GM12891 (cell line): Measurements from ENCODE around the gene CRIM1.

Experiments
- DNase-seq: peaks from one replicate; pipeline ENCODE4 v3.0.0; 2011; ENCODE audit warnings: low spot score; ENCODE audit not compliant: insufficient read length
- FAIRE-seq: peaks from 2 replicates; lab custom pipeline; 2011; peaks lifted over from hg19 to GRCh38; lab: Jason Lieb, UNC
- PAX5 ChIP-seq: IDR thresholded peaks from 2 replicates; pipeline ENCODE4 v1.6.1; 2011; ENCODE audit warnings: low read length, moderate library complexity, mild to moderate bottlenecking; ENCODE audit not compliant: insufficient read depth, severe bottlenecking
- POLR2A ChIP-seq: IDR thresholded peaks from 2 replicates; pipeline ENCODE4 v1.6.1; 2011; ENCODE audit warnings: low read depth, low read length, control low read depth
- POLR2AphosphoS5 ChIP-seq: IDR thresholded peaks from 2 replicates; pipeline ENCODE4 v1.6.1; 2011; ENCODE audit warnings: low read depth, low read length, control low read depth
- POU2F2 ChIP-seq: IDR thresholded peaks from 2 replicates; pipeline ENCODE4 v1.6.1; 2011; ENCODE audit warnings: low read depth, mild to moderate bottlenecking, control low read depth, low read length, moderate library complexity
- SPI1 ChIP-seq: IDR thresholded peaks from 2 replicates; pipeline ENCODE4 v1.6.1; 2011; ENCODE audit warnings: low read depth, low read length, control low read depth
- TAF1 ChIP-seq: IDR thresholded peaks from 2 replicates; pipeline ENCODE4 v1.6.1; 2011; ENCODE audit warnings: low read depth, low read length, control low read depth

The CRIM1 gene

DNA sequence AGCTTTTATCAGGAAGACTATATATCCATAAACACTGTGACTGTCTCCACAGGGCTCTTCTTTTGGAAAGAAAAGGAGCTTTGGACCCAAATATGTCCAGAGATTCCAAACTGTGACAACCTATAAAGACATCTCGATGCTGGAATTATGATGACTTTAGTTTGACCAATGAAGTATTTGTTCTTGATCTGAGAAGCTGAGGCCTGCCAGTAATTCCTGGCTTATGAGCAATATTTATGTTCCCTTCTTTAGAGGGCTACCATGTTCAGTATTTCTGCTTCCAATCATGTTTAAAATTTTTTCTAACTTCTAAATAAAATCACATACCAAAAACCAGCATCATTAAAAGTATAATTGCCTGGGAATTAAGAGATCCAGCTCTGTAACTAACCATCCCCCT, 201.3 kb downstream of the CRIM1 start:
- DNase-seq (no peak), FAIRE-seq (no peak)
- TF ChIP-seq POLR2A (no peak), POLR2AphosphoS5 (no peak), POU2F2 (no peak), TAF1 (no peak), SPI1 (no peak), PAX5 (no peak)

DNA sequence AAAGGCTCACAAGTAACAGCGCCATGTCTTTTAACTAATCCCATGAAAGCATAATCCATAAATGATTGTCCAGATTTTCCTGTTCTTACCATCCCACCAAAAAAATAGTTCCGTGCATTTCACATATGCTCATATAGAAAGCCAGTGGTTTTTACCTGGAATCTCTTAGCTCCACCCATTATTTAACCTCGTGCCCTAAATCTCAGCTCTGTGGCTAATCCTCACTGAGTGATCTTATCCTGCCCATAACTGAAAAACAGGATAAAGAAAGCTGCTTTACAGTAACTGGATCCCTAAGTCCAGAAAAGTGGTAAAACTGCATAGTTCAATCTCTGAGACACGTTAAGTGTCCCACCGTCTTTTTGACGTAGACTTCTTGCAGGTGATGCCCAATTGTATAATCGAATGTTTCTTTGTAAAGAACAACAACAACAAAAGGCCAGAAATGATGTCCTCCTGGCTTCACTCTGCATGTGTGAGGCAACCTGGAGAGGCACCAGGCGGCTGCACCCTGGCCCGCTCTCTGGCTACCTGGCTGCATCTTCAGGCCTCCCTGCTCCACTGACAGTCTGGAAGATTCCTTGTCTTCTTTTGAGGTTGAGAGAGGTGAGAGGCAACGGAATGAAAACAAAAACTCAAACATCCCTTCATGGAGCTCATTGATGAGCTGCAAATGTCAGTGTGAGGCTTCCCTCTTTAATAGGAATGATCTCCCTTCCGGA, 203.8 kb downstream of the CRIM1 start:
- no peak for FAIRE-seq
- TF ChIP-seq SPI1: no peak
- TF ChIP-seq POLR2A: no peak
- no peak for TF ChIP-seq POU2F2
- no peak for TF ChIP-seq TAF1
- TF ChIP-seq POLR2AphosphoS5: no peak
- TF ChIP-seq PAX5: no peak
- DNase-seq: no peak

DNA sequence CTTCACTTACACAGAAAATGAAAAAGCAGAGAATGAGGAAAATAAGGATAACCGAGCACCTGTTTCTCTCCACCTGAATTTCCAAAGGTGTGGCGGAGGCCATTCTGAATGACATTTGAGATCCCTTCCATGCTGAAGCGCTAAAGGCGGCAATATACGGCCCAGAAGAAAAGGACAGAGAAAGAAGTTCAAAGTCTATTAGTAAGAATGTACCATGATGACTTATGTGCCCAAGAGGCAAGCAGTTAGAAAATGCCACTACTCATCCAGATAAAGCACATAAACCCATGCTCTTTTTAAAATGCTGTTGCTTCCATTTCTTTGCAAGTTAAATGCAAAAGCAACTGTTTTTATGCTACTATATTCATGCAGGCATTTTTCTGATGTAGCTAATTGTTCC, 205.1 kb downstream of the CRIM1 start:
- no peak for FAIRE-seq
- no peak for DNase-seq
- TF ChIP-seq POU2F2 (no peak), TAF1 (no peak), POLR2AphosphoS5 (no peak), PAX5 (no peak), SPI1 (no peak)

DNA sequence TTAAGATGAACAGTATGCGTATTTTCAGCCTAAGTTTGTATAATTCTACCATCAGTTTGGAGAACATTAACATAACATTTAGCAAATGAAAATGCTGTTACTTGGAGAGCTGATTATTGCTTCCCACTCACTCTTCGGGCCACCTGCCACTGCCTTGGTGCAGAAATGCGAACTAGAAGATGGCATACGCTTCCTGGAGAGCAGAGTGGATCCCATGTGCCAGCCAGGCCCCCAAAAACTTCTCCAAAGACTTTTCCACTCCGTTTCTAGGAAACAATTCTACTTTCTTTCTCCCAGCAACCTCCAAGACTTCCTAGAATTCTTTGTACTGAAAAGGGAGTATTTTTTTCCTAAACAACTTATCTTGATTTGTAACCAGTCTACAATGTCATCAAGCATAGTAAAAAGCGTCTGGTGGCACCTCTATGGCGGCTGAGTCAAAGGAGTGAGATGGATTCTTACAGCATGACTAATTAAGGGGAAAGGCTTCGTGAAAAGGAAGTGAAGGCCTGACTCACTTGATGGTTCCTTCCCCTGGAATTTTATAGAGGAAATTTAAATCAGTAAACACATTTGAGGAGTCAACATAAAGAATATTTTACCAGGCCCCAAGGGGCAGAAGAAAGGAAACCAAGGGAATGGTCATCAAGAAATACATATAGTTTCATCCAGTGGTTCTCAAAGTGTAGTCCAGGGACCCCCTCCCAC, 205.8 kb downstream of the CRIM1 start:
- FAIRE-seq (no peak), DNase-seq (no peak)
- TF ChIP-seq PAX5: no peak
- no peak for TF ChIP-seq TAF1
- TF ChIP-seq POLR2AphosphoS5: no peak
- no peak for TF ChIP-seq SPI1
- TF ChIP-seq POLR2A: no peak
- TF ChIP-seq POU2F2: no peak

DNA sequence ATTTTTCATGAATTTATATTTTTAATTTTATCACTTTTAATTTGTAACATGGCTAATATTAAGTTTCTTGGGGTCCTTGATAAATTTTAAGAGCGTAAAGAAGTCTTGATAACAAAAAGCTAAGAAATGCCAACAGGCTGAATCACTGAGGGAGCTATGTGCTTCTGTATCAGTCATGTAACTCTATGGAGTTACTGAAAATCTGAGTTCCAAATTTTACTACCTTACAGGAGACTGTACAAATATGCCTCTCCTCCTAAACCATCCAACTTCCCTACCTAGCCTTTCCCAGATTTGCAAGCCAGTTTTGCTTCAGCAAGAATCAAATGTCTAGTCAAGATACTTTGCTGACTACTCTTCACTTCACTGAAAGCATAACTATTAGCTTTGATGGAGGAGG, 206.7 kb downstream of the CRIM1 start:
- no peak for FAIRE-seq
- TF ChIP-seq TAF1 (no peak), POLR2AphosphoS5 (no peak), PAX5 (no peak), SPI1 (no peak), POU2F2 (no peak), POLR2A (no peak)
- DNase-seq: no peak

DNA sequence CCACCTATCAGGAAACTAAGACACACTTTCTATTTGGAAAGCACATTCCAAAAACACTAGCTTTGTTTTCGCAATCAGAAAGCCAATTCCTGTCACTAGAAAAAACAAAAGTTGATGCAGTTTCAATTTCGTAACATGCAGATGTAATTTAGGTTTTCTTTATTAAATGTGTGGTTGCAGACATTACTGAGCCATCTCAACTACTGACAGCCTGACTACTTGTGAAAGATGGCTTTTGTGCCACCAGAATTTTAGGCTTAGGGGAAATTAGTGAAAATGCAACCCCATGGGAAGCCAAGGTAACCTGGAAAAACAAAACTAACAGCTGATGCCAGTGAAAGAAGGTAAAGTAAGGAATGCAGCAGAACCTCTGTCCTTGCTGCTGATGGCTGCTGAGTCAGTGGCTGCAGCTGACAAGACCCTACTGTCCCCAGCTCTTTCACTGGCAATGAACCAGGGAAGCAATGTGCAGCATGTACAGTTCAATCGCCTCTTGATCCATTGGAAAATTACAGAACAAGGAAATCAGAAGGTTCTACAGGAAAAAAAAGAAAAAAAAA, 207.5 kb downstream of the CRIM1 start:
- no peak for TF ChIP-seq PAX5
- no peak for TF ChIP-seq POLR2AphosphoS5
- no peak for TF ChIP-seq POLR2A
- no peak for TF ChIP-seq POU2F2
- DNase-seq: no peak
- no peak for FAIRE-seq

DNA sequence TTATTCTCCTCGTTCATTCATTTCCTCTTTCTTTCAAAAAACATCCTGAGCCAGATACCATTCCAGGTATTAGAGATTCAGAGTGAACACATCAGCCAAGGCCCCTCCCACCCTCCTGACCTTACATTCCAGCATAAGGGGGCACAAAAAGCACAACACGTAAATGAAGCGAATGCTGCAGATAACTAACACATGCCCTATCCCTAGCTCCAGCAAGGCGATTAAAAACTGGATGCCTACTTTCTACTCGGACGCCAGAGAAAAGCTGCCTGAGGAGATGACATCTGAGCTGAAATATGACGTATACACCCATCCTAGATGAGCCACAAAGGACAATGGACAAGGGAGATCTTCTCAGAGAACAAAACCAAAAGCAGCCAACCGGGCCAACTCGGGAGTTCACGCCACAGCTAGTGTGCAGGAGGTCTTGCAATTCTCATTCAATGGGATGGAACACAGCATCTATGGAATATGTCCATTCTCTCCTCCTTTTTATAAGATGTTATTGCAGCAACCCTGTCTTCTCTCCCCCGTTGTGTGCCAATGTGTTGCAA, 208.9 kb downstream of the CRIM1 start:
- FAIRE-seq (no peak), DNase-seq (no peak)
- TF ChIP-seq PAX5 (no peak), POU2F2 (no peak), POLR2AphosphoS5 (no peak), SPI1 (no peak), TAF1 (no peak), POLR2A (no peak)

DNA sequence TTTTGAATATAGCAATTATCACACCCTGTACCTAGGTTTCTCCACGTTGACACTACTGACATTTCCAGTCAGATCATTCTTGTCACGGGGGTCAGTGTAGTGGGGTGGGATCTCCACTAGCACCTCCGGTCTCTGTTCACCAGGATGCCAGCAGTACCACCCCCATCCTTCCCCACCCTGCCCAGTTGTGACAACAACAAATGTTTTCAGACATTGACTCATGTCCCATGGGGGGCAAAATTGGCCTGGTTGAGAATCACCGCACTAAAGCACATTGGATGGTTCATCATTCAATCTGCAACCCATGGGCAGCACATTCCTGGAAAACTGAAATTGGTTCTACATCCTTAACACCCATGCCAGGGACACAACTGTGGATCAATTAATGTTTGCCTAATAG, 210.1 kb downstream of the CRIM1 start:
- no peak for TF ChIP-seq SPI1
- no peak for TF ChIP-seq POLR2A
- TF ChIP-seq TAF1: no peak
- TF ChIP-seq PAX5: no peak
- no peak for TF ChIP-seq POLR2AphosphoS5
- no peak for TF ChIP-seq POU2F2
- DNase-seq (no peak), FAIRE-seq (no peak)

DNA sequence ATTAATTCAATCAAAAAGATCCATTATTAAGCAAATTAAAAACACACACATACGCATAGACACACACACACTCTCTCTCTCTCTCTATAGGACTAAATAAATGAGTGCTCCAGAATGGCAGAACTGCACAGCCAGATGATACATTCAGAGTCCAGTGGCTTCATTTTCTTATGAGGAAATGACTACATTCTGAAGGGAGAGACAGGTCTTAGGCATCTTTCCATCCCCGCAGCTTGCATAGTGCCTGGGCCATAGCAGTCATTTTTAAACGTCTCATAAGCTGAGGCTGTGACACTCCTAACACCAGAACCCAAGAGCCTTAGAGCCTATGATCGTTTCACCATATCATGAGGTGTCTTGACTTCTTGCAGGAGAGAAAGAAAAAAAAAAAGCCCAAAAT, 211.3 kb downstream of the CRIM1 start:
- TF ChIP-seq POLR2AphosphoS5 (no peak), SPI1 (no peak), POLR2A (no peak), TAF1 (no peak), POU2F2 (no peak), PAX5 (no peak)
- FAIRE-seq (no peak), DNase-seq (no peak)

DNA sequence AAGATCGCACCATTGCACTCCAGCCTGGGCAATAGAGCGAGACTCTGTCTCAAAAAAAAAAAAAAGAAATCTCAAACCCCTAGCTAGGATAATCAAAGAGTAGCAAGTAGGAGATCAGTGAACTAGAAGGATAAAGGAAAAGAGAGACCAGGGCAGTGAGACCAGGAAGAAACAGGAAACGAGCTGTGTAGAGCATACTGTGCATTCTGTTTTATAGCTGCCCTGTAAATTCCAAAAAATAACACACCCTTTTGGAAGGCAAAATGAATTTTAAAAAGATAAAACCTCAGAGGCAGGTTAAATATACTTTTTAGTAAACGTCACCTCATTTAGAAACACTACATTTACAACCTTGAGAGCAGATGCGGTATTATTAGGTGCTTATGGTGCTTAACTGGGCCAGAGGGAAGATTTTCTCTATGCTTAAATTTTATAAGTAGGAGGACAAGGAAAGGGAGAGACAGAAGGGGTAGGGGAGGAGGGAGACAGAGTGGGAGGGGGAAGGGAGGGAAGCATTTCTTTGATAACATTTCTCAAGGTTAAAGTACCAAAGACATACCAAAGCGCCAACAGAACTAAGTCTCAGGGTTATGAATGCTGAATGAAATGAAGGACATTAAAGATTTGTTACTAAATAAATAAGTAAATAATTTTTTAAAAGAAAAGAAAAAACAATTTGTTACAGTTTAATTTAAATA, 212.3 kb downstream of the CRIM1 start:
- TF ChIP-seq SPI1 (no peak), TAF1 (no peak), PAX5 (no peak), POU2F2 (no peak), POLR2AphosphoS5 (no peak), POLR2A (no peak)
- no peak for DNase-seq
- FAIRE-seq: no peak
